Activated naive CD8-positive, alpha-beta T cell treated with anti-CD3 and anti-CD28 coated beads, Interleukin-2, amount 50 U/mL, for 16 hours (primary cell): ENCODE data around the gene RPS24.
"Not testable (repeated sequence)": the region's sequence is repeated elsewhere in the genome, so short reads cannot be mapped to it uniquely, and the experiment has no call there.

Source experiments
- DNase-seq: peaks from one replicate; pipeline ENCODE4 v3.0.0-alpha.2; 2020; ENCODE audit warnings: low read depth, low spot score

RPS24 gene

GRCh38 chr10:78033637-78034470, at the start of gene RPS24:
RPS24 (plus strand) TSS chr10:78033863; CDS start chr10:78033902, 39 bp downstream.
- DNase-seq = peak; percentile 91

GRCh38 chr10:77984986-77985385, 48.7 kb upstream of the RPS24 start:
- DNase-seq = no peak

- DNase-seq = no peak
Measured at GRCh38 chr10:77987671-77988255, 45.9 kb upstream of the RPS24 start.

- no peak for DNase-seq
Measured at GRCh38 chr10:77989081-77989724, 44.5 kb upstream of the RPS24 start.

GRCh38 chr10:77993620-77994019, 40.0 kb upstream of the RPS24 start:
- DNase-seq = no peak

DNA sequence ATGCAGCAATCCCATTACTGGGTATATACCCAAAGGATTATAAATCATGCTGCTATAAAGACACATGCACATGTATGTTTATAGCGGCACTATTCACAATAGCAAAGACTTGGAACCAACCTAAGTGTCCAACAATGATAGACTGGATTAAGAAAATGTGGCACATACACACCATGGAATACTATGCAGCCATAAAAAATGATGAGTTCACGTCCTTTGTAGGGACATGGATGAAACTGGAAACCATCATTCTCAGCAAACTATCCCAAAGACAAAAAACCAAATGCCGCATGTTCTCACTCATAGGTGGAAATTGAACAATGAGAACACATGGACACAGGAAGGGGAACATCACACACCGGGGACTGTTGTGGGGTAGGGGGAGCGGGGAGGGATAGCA, 34.9 kb upstream of the RPS24 start:
- not testable (repeated sequence) for DNase-seq

DNA sequence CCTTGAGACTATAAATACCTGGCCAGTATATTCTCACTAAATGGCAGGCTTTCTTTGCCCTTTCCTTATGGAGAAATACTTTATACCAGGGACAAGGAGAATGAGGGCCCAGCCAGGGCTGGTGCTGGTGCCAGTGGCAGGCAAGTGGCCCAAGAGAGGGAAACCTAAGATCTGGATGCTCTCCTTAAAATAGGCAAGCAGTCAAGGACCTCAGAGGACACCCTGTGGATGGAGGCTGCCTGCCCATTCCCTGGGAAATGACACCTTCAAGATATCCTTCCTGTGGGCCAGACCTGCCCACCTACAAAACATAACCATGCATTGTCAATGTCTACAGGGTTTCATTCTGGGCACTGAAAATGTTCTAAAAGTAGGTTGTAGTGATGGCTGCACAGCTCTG, 33.5 kb upstream of the RPS24 start:
- no peak for DNase-seq

GRCh38 chr10:78000956-78001472, 32.6 kb upstream of the RPS24 start:
- no peak for DNase-seq

DNA sequence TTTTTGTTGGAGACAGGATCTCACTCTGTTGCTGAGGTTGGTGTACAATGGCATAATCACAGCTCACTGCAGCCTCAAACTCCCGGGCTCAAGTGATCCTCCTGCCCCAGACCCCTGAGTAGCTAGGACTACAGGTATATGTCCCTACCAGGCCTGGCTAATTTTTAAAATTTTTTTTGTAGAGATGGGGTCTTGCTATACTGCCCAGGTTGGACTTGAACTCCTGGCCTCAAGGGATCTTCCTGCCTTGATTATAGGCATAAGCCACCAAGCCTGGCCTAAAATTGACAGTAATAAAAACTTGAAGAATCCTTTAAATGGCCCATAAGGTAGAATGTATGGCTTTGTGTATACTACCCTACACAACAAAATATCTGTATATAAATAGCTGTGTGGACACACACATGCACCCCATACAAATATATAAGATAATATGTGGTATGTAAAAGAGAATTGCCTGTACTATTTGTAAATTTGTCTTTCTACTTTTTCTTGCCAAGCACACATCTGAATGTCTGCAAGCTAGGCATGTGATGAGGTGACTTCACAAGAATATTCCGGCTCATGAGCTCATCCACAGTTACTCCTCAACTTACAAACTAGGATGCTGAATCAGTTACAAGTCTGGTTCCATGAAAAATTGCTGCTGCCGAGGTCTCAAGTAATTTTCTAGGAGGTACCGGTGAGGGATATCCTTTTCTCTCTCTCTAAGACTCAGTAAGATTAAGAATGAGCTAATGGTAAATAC, 30.9 kb upstream of the RPS24 start:
- no peak for DNase-seq

DNA sequence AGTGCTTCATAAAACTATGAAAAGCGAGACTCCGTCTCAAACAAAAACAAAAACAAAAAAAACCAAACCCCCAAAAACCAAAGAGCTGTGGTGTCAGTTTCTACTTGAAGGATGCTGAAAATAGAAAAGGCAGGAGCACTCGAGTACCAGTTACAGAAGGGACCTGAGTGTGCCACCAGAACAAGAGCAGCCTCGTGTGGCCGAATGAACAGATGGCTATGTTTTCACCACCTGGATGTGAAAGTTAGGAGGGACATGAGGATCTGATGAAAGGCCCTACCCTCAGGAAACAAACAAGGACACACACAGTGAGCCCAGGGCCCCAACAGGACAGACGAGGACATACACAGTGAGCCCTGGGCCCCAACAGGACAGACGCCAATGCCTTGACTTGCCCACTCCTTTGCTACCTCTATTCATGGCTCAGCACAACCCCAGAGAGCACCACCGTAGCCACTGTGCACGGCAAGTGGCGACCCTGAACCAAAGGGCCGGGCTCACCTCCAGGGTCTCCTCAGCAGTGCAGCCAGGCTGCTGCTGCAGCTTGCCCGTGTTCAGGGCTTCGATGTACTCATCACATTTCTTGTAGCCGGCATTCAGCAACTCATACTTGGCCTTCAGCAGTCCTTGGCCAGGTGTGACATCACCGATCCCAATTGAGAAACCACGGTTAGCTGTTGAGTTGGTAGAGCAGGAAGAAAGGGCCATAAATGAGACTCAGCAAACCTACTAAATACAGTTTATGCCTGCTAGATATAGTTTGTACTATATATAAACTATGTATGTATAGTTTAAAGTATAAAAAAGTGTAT, 29.2 kb upstream of the RPS24 start:
- no peak for DNase-seq

DNA sequence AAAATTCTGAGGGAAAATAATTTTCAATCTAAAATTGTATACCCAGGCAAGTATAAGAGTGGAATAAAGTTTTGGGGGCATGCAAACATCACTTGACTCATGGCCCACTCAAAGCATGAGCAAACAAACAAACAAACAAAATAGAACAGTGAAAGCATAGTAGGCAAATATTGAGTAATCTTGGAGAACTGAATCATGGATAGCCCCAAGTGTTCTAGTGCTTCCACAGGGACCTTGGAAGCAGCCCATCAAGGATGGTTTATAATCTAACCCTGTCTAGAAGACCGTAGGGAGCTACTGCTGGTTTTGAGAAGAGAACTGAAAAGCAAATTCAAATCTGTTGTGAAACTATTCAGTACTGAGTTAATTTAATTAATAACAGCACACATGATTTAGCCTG, 26.5 kb upstream of the RPS24 start:
- no peak for DNase-seq

DNA sequence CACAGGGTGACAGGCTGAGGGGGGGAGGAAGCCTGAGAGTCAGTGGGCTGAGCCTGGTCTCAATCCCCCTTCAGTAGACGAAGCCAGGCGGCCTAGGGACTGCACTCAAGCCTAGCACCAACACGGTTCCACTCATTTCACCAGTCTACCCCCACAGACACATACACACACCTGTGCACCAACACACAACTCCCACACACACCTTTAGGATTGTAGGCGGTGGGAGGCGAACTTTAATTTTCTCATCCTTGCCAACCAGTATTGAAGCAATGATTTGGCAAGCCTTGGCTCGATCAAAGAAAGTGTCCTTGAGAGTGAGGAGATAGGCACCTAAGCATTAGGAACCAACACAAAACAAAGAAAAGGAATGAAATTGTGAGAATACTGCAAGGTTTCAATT, 24.0 kb upstream of the RPS24 start:
- no peak for DNase-seq

- no peak for DNase-seq
Measured at GRCh38 chr10:78010278-78010677, 23.4 kb upstream of the RPS24 start.

- DNase-seq = no peak
Measured at GRCh38 chr10:78011065-78011464, 22.6 kb upstream of the RPS24 start.

GRCh38 chr10:78013564-78013963, 20.1 kb upstream of the RPS24 start:
- DNase-seq = no peak

- DNase-seq = no peak
Measured at GRCh38 chr10:78015546-78015945, 18.1 kb upstream of the RPS24 start.

- DNase-seq = no peak
Measured at GRCh38 chr10:78017856-78018255, 15.8 kb upstream of the RPS24 start.

GRCh38 chr10:78019264-78019663, 14.4 kb upstream of the RPS24 start:
- DNase-seq = no peak

DNA sequence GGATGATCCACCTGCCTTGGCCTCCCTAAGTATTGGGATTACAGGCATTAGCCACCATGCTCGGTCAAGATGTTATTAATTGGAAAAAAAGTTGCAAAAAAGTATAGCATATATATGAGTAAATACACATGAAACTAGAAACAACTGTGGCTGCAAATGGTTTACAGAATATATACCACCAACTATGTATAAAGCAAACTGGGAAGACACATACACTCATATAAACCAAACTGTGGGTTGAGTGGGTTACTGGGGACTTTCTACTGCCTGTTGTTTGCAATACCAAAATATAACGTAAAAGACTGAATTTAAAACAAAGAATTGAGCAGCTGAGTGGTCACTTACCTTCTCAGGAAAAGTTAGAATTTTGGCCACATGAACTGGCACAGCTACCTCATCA, 12.5 kb upstream of the RPS24 start:
- DNase-seq = no peak

GRCh38 chr10:78023741-78024140, 9.9 kb upstream of the RPS24 start:
- DNase-seq = no peak
